BLaER1 treated with 17β-estradiol and CSF1 and Interleukin-3, amounts not matched to agents 10 nM and 100 nM (cell line): Measurements from ENCODE around the gene SLC39A10.
"Not testable (repeated sequence)": the region's sequence is repeated elsewhere in the genome, so short reads cannot be mapped to it uniquely, and the experiment has no call there.

Experiments
- H3K27ac ChIP-seq, 11 experiments: shearing (Covaris generic); formaldehyde crosslinking; 2 replicates each; pipeline ENCODE4 v1.8.1; 2022
- H3K27me3 ChIP-seq, 11 experiments: shearing (Covaris generic); formaldehyde crosslinking; 2 replicates each; pipeline ENCODE4 v1.8.1; 2022
- H3K36me3 ChIP-seq, 11 experiments: shearing (Covaris generic); formaldehyde crosslinking; 2 replicates each; pipeline ENCODE4 v1.8.1; 2022
- H3K4me1 ChIP-seq, 10 experiments: shearing (Covaris generic); formaldehyde crosslinking; 2 replicates each; pipeline ENCODE4 v1.8.1; 2022
- H3K4me2 ChIP-seq, 11 experiments: shearing (Covaris generic); formaldehyde crosslinking; 2 replicates each; pipeline ENCODE4 v1.8.1; 2022
- H3K4me3 ChIP-seq, 10 experiments: shearing (Covaris generic); formaldehyde crosslinking; 2 replicates each; pipeline ENCODE4 v1.8.1; 2022
- H3K9ac ChIP-seq, 11 experiments: shearing (Covaris generic); formaldehyde crosslinking; 2 replicates each; pipeline ENCODE4 v1.8.1; 2022
- H3K9me3 ChIP-seq, 11 experiments: shearing (Covaris generic); formaldehyde crosslinking; replicated peaks in 1 of 11; 2 replicates each; pipeline ENCODE4 v1.8.1; 2022
- H4K20me1 ChIP-seq, 11 experiments: shearing (Covaris generic); formaldehyde crosslinking; 2 replicates each; pipeline ENCODE4 v1.8.1; 2022
- Cebpa-rat ChIP-seq, 11 experiments: shearing (Covaris generic); IDR thresholded peaks; 2 replicates each; pipeline ENCODE4 v1.8.1; 2022

The SLC39A10 gene

DNA sequence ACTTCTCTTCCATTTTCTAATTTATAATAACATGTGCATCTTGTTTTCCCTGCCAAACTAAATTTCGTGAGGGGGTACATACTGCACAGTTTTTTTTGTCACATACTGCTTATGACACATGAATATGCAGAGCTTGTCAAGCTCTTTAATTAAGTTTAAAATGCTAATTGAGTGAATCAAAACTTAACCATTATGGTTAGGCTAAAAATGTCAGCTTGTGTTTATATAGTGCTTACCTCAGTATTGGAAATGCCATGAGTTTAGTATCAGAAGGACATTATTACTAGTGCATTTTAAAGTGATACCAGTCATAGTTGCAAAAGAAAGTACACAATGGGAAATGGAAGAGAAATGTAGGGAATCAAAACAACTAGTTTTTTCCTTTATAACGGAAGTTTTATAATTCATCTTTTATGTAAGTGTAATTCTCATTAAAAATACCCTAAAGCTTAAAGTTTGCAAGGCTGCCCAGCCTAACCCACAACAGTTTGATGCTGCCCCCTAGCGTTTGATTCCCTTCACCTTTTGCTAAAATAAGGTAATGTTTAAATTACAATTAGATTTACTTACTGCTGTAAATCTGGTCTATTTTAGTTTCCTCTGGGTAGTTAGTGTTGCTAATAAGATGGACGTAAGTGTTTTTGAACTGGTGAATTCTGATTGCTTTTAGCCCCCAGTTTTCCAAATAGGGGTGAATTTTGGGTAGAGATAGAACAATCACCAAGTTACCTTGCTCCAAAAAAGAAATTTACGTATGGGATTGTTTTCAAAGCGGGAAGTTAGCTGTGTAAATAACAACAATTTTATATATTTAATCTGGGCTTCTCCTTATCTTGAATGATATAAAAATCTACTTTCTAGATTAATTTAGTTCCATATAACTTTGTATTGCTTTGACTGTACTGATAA lies 3.2 kb downstream of the SLC39A10 start:
- Histone ChIP-seq H3K9ac (peak overlapping the region; percentile 99 to 100 (median 100); a peak in 21 of 22 replicates), H3K9me3 (peaks cover 0 to 13% (median 0%) of the 10 kb centered on the region in 11 experiments; a peak in 5 of 22 replicates), H4K20me1 (peaks cover 6 to 60% (median 20%) of the 10 kb centered on the region in 11 experiments; a peak in 20 of 22 replicates), H3K27me3 (no peaks in the 10 kb centered on the region), H3K4me1 (peaks cover 20 to 60% (median 37%) of the 10 kb centered on the region in 10 experiments), H3K27ac (peak overlapping the region; percentile 34 to 100 (median 100); a peak in 21 of 22 replicates), H3K36me3 (peaks cover 0 to 16% (median 0%) of the 10 kb centered on the region in 11 experiments; a peak in 5 of 22 replicates), H3K4me3 (peak overlapping the region; percentile 87 to 98 (median 95); a peak in 19 of 20 replicates), H3K4me2 (peak overlapping the region; percentile 74 to 98 (median 84))
- no peak for TF ChIP-seq Cebpa-rat (IDR thresholded peaks at IDR 0.05)

DNA sequence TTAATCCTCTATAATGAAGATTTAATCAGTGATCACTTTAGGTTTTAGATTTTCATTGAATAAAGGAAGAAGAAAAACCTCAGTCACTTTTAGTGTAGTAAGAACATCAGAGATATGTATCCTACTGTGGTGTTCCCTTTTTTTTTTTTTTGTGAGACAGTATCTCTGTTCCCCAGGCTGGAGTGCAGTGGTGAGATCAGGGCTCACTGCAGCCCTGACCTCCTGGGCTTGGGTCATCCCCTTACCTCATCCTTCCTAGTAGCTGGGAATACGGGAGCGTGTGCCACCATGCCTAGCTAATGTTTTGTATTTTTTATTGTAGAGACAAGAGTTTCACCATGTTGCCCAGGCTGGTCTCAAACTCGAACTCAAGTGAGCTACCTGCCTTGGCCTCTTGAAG lies 5.1 kb downstream of the SLC39A10 start:
- no peaks in the 10 kb centered on the region for H3K9me3 ChIP-seq
- peaks cover 0 to 16% (median 0%) of the 10 kb centered on the region in 11 experiments; a peak in 5 of 22 replicates for H3K36me3 ChIP-seq
- H3K27ac ChIP-seq, result peak overlapping the region in 2 of 11 experiments; percentile 25 to 36; a peak in 1 of 22 replicates
- no peak overlapping the region for H3K4me3 ChIP-seq
- H3K4me2 ChIP-seq, result peak overlapping the region in 7 of 11 experiments; percentile 19 to 98 (median 59); a peak in 12 of 22 replicates
- peaks cover 16 to 64% (median 35%) of the 10 kb centered on the region in 10 experiments; a peak in 19 of 20 replicates for H3K4me1 ChIP-seq
- peak overlapping the region in 2 of 11 experiments; percentile 4 to 26; a peak in 1 of 22 replicates for H3K9ac ChIP-seq
- no peak for TF ChIP-seq Cebpa-rat (IDR thresholded peaks at IDR 0.05)
- H3K27me3 ChIP-seq, result no peaks in the 10 kb centered on the region
- peaks cover 15 to 79% (median 30%) of the 10 kb centered on the region in 11 experiments; a peak in 20 of 22 replicates for H4K20me1 ChIP-seq

DNA sequence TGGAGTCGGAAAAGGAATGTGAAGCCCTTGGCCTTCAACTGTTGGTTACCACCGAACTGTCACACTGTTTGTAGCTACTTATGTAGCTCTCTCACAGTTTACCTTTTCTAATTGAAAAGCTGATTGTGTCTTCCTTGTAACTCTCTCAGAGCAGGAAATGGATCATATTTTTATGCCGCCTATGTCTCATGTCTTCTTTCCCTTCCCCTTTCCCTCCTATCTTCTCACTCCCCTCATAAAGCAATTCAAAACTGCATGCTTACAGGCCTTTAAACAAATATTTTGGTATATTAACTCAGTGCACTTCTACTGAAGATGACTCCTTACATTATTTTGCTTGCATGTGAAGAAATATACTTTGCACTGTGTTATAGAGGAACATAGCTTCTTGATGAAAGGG lies 6.0 kb downstream of the SLC39A10 start:
- Histone ChIP-seq H3K27me3 (no peaks in the 10 kb centered on the region), H3K9ac (peak overlapping the region in 3 of 11 experiments; percentile 5 to 13 (median 9); a peak in 3 of 22 replicates), H3K27ac (0 out of 22 replicates have a peak overlapping the region, but pooled peaks of 1 of the 11 experiments have one; percentile 36), H3K4me1 (peaks cover 16 to 64% (median 35%) of the 10 kb centered on the region in 10 experiments; a peak in 19 of 20 replicates), H3K4me2 (peak overlapping the region in 6 of 11 experiments; percentile 21 to 98 (median 64); a peak in 10 of 22 replicates), H3K9me3 (no peaks in the 10 kb centered on the region), H3K36me3 (peaks cover 0 to 16% (median 0%) of the 10 kb centered on the region in 11 experiments; a peak in 5 of 22 replicates), H3K4me3 (no peak overlapping the region), H4K20me1 (peaks cover 20 to 88% (median 35%) of the 10 kb centered on the region in 11 experiments; a peak in 20 of 22 replicates)
- TF ChIP-seq Cebpa-rat (IDR thresholded peaks at IDR 0.05), result no peak

DNA sequence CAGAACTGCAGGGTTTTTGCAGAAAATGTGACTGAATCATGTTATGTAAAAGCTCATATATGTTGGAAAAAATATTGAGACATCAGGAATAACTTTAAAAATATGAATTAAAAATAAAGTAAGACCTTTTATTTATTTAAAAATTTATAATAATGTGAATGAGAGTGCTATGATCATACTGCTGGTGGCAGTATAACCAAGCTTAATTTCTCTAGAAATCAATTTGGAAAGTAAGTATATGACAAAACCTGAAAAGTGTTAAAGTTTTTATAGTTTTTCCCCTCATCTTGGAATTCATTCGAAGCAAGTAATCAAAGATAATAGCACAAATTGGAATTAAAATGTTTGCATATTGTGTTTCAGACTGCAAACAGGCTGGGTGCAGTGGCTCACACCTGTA lies 7.5 kb downstream of the SLC39A10 start:
- H3K9me3 ChIP-seq, result no peaks in the 10 kb centered on the region
- no peak for TF ChIP-seq Cebpa-rat (IDR thresholded peaks at IDR 0.05)
- H3K27me3 ChIP-seq, result no peaks in the 10 kb centered on the region
- H3K9ac ChIP-seq, result no peak overlapping the region
- peaks cover 15 to 56% (median 31%) of the 10 kb centered on the region in 10 experiments; a peak in 19 of 20 replicates for H3K4me1 ChIP-seq
- no peak overlapping the region for H3K27ac ChIP-seq
- peaks cover 21 to 96% (median 35%) of the 10 kb centered on the region in 11 experiments; a peak in 20 of 22 replicates for H4K20me1 ChIP-seq
- no peak overlapping the region for H3K4me3 ChIP-seq
- H3K36me3 ChIP-seq, result peaks cover 0 to 8% (median 0%) of the 10 kb centered on the region in 11 experiments; a peak in 4 of 22 replicates
- 0 out of 22 replicates have a peak overlapping the region, but pooled peaks of 1 of the 11 experiments have one; percentile 11 for H3K4me2 ChIP-seq

DNA sequence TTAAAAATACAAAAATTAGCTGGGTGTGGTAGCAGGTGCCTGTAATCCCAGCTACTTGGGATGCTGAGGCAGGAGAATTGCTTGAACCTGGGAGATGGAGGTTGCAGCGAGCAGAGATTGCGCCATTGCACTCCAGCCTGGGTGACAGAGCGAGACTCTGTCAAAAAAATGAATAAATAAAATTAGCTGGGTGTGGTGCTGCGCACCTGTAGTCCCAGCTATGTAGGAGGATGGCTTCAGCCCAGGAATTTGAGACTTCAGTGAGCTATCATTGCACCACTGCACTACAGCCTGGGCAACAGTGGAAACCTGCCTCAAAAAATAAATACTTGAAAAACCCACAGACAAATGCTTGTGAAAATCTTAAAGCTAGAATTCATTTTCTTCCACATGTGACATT lies 8.1 kb downstream of the SLC39A10 start:
- not testable (repeated sequence) for H3K9me3 ChIP-seq, H3K27ac ChIP-seq, H3K9ac ChIP-seq, H3K4me3 ChIP-seq, H3K27me3 ChIP-seq, H3K36me3 ChIP-seq
- H4K20me1 ChIP-seq, result peaks cover 19 to 95% (median 35%) of the 10 kb centered on the region in 11 experiments; a peak in 19 of 22 replicates
- H3K4me2 ChIP-seq, result 0 out of 22 replicates have a peak overlapping the region, but pooled peaks of 2 of the 11 experiments have one; percentile 11 to 18
- TF ChIP-seq Cebpa-rat (IDR thresholded peaks at IDR 0.05), result peak in 1 of 11 experiments; percentile 11; a peak in 1 of 22 replicates
- H3K4me1 ChIP-seq, result peaks cover 9 to 51% (median 29%) of the 10 kb centered on the region in 10 experiments; a peak in 19 of 20 replicates

DNA sequence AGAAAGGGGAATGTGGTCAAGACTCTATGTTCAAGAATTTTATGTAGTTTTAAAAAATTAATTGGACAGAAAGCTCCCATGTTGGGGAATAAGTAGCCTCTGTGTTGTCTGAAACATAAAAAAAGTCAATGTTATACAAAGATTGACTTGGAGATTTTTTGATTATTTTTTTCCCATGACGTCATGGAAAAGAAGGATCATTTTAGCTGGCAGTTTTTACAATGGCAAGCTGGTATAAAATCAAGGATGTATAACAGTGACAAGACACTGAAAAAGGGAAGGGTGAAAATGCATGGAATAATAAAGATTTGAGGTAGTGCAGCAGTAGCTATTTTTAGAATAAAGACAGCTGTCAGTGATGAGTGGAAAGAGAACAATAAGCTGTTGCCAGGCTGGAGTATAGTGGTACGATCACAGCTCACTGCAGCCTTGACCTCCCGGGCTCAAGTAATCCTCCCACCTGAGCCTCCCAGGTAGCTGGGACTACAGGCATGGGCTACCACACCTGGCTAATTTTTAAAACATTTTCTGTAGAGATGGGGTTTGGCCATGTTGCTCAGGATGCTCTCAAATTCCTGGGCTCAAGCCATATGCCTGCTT lies 9.2 kb downstream of the SLC39A10 start:
- Histone ChIP-seq H4K20me1 (peaks cover 16 to 94% (median 35%) of the 10 kb centered on the region in 11 experiments; a peak in 19 of 22 replicates), H3K27me3 (no peaks in the 10 kb centered on the region), H3K9ac (no peak overlapping the region), H3K4me3 (no peak overlapping the region), H3K9me3 (no peaks in the 10 kb centered on the region), H3K4me2 (peak overlapping the region in 4 of 11 experiments; percentile 1 to 61 (median 14); a peak in 5 of 22 replicates), H3K4me1 (peaks cover 9 to 43% (median 28%) of the 10 kb centered on the region in 10 experiments; a peak in 18 of 20 replicates), H3K36me3 (peaks cover 0 to 5% (median 0%) of the 10 kb centered on the region in 11 experiments; a peak in 4 of 22 replicates), H3K27ac (no peak overlapping the region)
- no peak for TF ChIP-seq Cebpa-rat (IDR thresholded peaks at IDR 0.05)

DNA sequence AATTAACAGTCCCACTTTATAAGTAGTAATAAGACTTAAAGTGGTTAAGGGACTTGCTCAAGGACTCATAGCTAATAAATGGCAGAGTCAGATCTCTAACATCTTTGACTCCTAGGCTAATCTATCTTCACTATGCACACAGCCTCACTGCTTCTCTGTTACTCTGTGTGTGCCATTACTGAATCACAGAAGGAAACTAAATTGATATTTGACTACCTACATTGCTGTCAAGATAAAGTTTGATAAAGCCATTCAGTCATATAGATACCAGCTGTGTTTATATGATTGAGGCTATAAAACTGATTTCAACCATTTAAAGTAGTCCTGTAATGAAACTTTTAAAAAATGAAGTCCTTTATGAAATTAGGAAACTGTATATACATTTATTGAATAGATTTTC lies 10.9 kb downstream of the SLC39A10 start:
- no peaks in the 10 kb centered on the region for H3K27me3 ChIP-seq
- H4K20me1 ChIP-seq, result peaks cover 21 to 93% (median 33%) of the 10 kb centered on the region in 11 experiments; a peak in 19 of 22 replicates
- H3K9me3 ChIP-seq, result no peaks in the 10 kb centered on the region
- peaks cover 6 to 26% (median 16%) of the 10 kb centered on the region in 10 experiments; a peak in 17 of 20 replicates for H3K4me1 ChIP-seq
- no peak overlapping the region for H3K4me3 ChIP-seq
- H3K4me2 ChIP-seq, result no peak overlapping the region
- no peak overlapping the region for H3K27ac ChIP-seq
- H3K36me3 ChIP-seq, result peaks cover 0 to 14% (median 7%) of the 10 kb centered on the region in 11 experiments; a peak in 6 of 22 replicates
- no peak overlapping the region for H3K9ac ChIP-seq
- TF ChIP-seq Cebpa-rat (IDR thresholded peaks at IDR 0.05), result no peak

DNA sequence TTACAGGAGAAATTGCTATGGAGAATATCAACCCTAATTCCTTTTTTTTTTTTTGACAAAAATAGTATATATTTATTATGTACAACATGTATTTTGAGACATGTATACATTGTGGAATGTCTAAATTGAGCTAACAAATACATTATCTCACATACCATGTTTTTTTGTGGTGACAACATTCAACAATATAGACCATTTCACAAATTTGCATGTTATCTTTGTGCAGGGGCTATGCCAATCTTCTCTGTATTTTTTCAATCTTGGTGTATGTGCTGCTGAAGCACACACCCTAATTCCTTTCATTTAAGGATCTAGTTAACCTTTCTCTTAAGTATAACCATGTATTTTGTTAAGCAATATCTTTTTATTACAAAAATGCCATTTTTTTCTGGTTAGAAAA lies 13.2 kb downstream of the SLC39A10 start:
- TF ChIP-seq Cebpa-rat (IDR thresholded peaks at IDR 0.05), result no peak
- no peak overlapping the region for H3K9ac ChIP-seq
- H3K4me1 ChIP-seq, result peaks cover under 1 to 30% (median 12%) of the 10 kb centered on the region in 10 experiments; a peak in 14 of 20 replicates
- H3K36me3 ChIP-seq, result peaks cover 7 to 26% (median 12%) of the 10 kb centered on the region in 11 experiments; a peak in 12 of 22 replicates
- 0 out of 22 replicates have a peak, but pooled peaks cover 0 to 2% (median 0%) of the 10 kb centered on the region in 11 experiments for H3K9me3 ChIP-seq
- H3K27me3 ChIP-seq, result no peaks in the 10 kb centered on the region
- H3K4me2 ChIP-seq, result no peak overlapping the region
- no peak overlapping the region for H3K27ac ChIP-seq
- H4K20me1 ChIP-seq, result peaks cover 14 to 91% (median 30%) of the 10 kb centered on the region in 11 experiments; a peak in 19 of 22 replicates
- H3K4me3 ChIP-seq, result no peak overlapping the region
